GM23248 (cell line): ENCODE data around the gene C2CD4A.

Experiments used
- EZH2 ChIP-seq: fragments of 200-600 bp; sonication (generic); IDR thresholded peaks from 2 replicates; pipeline ENCODE4 v1.6.1; 2018; ENCODE audit warnings: antibody characterized with exemption, mild to moderate bottlenecking; ENCODE audit not compliant: insufficient read depth, poor library complexity, severe bottlenecking
- EZH2phosphoT487 ChIP-seq: fragments of 200-600 bp; sonication (generic); IDR thresholded peaks from 2 replicates; pipeline ENCODE4 v1.6.1; 2018; ENCODE audit warnings: antibody characterized with exemption, moderate library complexity, mild to moderate bottlenecking, low read depth; ENCODE audit not compliant: insufficient read depth

DNA sequence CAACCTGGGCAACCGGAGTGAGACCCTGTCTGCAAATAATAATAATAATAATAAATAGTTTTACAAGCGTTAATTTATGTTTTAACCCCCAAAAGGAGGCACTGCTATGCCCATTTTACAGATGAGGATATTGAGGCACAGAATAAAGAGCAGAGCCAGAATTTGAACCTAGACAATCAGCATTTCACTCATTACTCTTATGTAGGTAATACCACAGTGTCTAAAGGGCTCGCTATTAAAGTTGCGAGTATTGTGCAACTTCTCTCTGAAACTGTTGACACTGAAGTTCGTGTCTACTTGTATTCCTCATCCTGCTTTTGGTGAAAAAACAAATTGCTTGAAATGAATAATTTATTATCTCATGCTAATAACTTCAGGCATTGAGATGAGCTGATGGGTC, 2.8 kb downstream of the C2CD4A start:
- TF ChIP-seq EZH2 = no peak
- no peak for TF ChIP-seq EZH2phosphoT487
